Urinary bladder (tissue), 4 donors: ENCODE data around the gene MCTP1. TPM values are rescaled to one million over a fixed set of nuclear protein-coding genes. Genes with fewer than 3 reads are reported as not detected.

Source experiments
- DNase-seq: peaks from one replicate; pipeline ENCODE4 v3.0.0-alpha.2; 2015; ENCODE audit errors: extremely low spot score
- H3K27ac ChIP-seq: one replicate; pipeline ENCODE4 v1.5.1; 2013; ENCODE audit warnings: low read depth, mild to moderate bottlenecking, moderate library complexity
- H3K36me3 ChIP-seq: one replicate; pipeline ENCODE4 v1.6.1; 2013; ENCODE audit warnings: mild to moderate bottlenecking, moderate library complexity; ENCODE audit not compliant: insufficient read depth
- H3K4me1 ChIP-seq: one replicate; pipeline ENCODE4 v1.6.1; 2013; ENCODE audit warnings: mild to moderate bottlenecking, moderate library complexity; ENCODE audit not compliant: insufficient read depth
- H3K4me3 ChIP-seq: one replicate; pipeline ENCODE4 v1.5.1; 2013; ENCODE audit warnings: low read depth, low read length
- WGBS: extraction: QIAGEN DNeasy Blood & Tissue Kit; methylation state at CpG from one replicate; pipeline ENCODE4 v1.1.7; 2013; 5-methylcytosine and 5-hydroxymethylcytosine counted together
- polyA plus RNA-seq: library from polyadenylated mRNA; stranded (reverse); fragments of 200-250 nt; gene quantifications from one replicate; pipeline ENCODE4 v1.2.3, GENCODE V29; 2013
- total RNA-seq: library from RNA; depleted of rRNA; stranded (reverse); fragments of >200 nt; gene quantifications from one replicate; pipeline ENCODE4 v1.2.3, GENCODE V29; 2014
- donor health status: healthy with polysubstance abuse.
- donor health status: healthy.

Gene MCTP1
- total and polyA plus RNA-seq, 2 donors, result 10.5 to 45.7 TPM

GRCh38 chr5:94810877-94811276, 474.0 kb downstream of the MCTP1 start:
- Histone ChIP-seq H3K4me1 (no peaks in the 10 kb centered on the region), H3K36me3 (no peaks in the 10 kb centered on the region), H3K27ac (no peak overlapping the region), H3K4me3 (no peak overlapping the region)
- DNase-seq, result no peak
- WGBS, result 73% methylated on average over 2 of the region's 2 CpGs

GRCh38 chr5:94810281-94810680, 474.6 kb downstream of the MCTP1 start:
- no peak overlapping the region for H3K4me3 ChIP-seq
- no peak overlapping the region for H3K27ac ChIP-seq
- H3K4me1 ChIP-seq, result no peaks in the 10 kb centered on the region
- no peaks in the 10 kb centered on the region for H3K36me3 ChIP-seq
- no peak for DNase-seq

DNA sequence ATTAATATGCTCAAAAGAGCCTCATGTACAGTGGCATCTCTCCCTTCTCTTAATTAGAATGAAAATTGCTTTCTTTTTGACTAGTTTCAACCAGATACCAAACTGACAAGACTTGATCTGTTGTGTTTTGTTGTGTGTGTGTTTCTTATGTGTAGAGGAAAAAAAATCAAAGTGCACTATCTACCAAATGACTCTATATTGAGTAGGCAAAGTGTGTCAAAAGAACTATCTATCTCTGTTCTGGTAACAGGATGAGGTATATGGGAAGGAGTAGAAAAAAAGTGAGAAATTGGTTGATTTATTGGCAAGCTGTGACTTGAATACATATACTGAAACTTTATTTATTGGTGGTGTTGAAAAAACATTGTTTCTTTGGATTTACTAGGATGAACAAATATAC, 476.4 kb downstream of the MCTP1 start:
- Histone ChIP-seq H3K4me3 (no peak overlapping the region), H3K36me3 (no peaks in the 10 kb centered on the region), H3K4me1 (no peaks in the 10 kb centered on the region), H3K27ac (no peak overlapping the region)
- no peak for DNase-seq

GRCh38 chr5:94807985-94808384, 476.9 kb downstream of the MCTP1 start:
- Histone ChIP-seq H3K4me3 (no peak overlapping the region), H3K36me3 (no peaks in the 10 kb centered on the region), H3K4me1 (no peaks in the 10 kb centered on the region), H3K27ac (no peak overlapping the region)
- DNase-seq, result no peak
- WGBS, result 91% methylated on average over 1 of the region's 1 CpG

DNA sequence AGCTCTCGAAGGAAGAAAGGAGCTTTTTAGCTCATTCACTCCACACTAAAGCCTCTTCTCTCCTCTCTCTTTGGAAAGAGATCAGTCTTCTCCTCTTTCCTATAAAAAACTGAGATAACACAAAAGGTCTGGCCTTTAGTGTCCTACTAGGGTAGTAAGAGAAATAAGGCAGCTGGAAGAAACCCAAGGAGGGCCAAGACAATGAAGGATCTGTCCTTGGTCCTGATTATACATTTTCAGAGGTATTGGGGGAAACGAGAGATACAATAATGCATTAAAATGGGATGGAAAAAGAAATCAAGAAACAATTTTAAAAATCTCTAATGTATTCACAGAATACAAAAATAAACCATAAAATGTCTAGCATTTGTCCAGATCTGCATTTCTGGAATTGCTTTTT, 482.4 kb downstream of the MCTP1 start:
- DNase-seq, result no peak
- 72% methylated on average over 2 of the region's 2 CpGs for WGBS
- no peak overlapping the region for H3K27ac ChIP-seq
- H3K4me3 ChIP-seq, result no peak overlapping the region
- no peaks in the 10 kb centered on the region for H3K36me3 ChIP-seq
- H3K4me1 ChIP-seq, result no peaks in the 10 kb centered on the region

GRCh38 chr5:94796586-94796985, 488.3 kb downstream of the MCTP1 start:
- DNase-seq, result no peak
- H3K27ac ChIP-seq, result no peak overlapping the region
- no peaks in the 10 kb centered on the region for H3K36me3 ChIP-seq
- H3K4me1 ChIP-seq, result no peaks in the 10 kb centered on the region
- WGBS, result 66% methylated on average over 3 of the region's 3 CpGs
- no peak overlapping the region for H3K4me3 ChIP-seq

DNA sequence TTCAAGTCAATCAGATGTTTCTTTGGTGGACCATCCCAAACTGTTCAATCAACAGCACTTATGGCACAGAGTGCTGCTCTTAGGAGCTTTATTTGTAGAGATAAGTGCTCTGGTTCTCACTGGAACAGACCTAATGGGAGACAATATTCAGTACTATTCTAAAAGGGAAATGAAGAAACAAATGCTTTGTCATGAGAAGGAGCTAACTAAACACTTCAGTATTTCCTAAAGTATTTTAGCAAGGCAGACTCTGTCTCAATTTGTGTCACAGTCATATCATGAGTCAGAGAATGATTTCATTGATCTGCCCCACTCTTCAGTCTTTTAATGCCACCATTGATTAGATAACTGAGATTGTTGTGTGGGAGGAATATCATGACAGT, 491.1 kb downstream of the MCTP1 start:
- no peak for DNase-seq
- H3K4me1 ChIP-seq, result no peaks in the 10 kb centered on the region
- no peak overlapping the region for H3K4me3 ChIP-seq
- no peak overlapping the region for H3K27ac ChIP-seq
- H3K36me3 ChIP-seq, result no peaks in the 10 kb centered on the region

- DNase-seq, result no peak
- Histone ChIP-seq H3K4me1 (no peaks in the 10 kb centered on the region), H3K27ac (peak overlapping the region; percentile 18), H3K36me3 (no peaks in the 10 kb centered on the region), H3K4me3 (no peak overlapping the region)
- 52% methylated on average over 4 of the region's 4 CpGs for WGBS
These were observed 491.6 kb downstream of the MCTP1 start for GRCh38 chr5:94793113-94793815.

- H3K36me3 ChIP-seq, result no peaks in the 10 kb centered on the region
- no peak overlapping the region for H3K27ac ChIP-seq
- H3K4me3 ChIP-seq, result no peak overlapping the region
- 80% methylated on average over 7 of the region's 7 CpGs for WGBS
- H3K4me1 ChIP-seq, result no peaks in the 10 kb centered on the region
- DNase-seq, result no peak
These were observed 493.1 kb downstream of the MCTP1 start for GRCh38 chr5:94791829-94792228.

GRCh38 chr5:94788527-94788926, 496.4 kb downstream of the MCTP1 start:
- Histone ChIP-seq H3K4me3 (no peak overlapping the region), H3K36me3 (no peaks in the 10 kb centered on the region), H3K4me1 (no peaks in the 10 kb centered on the region), H3K27ac (no peak overlapping the region)
- 70% methylated on average over 4 of the region's 4 CpGs for WGBS
- DNase-seq, result no peak

GRCh38 chr5:94784536-94785505, 500.1 kb downstream of the MCTP1 start:
- H3K36me3 ChIP-seq, result no peaks in the 10 kb centered on the region
- no peak overlapping the region for H3K27ac ChIP-seq
- H3K4me1 ChIP-seq, result no peaks in the 10 kb centered on the region
- no peak for DNase-seq
- 55% methylated on average over 7 of the region's 7 CpGs for WGBS
- no peak overlapping the region for H3K4me3 ChIP-seq

- H3K4me1 ChIP-seq, result no peaks in the 10 kb centered on the region
- WGBS, result 69% methylated on average over 3 of the region's 3 CpGs
- H3K36me3 ChIP-seq, result no peaks in the 10 kb centered on the region
- no peak overlapping the region for H3K4me3 ChIP-seq
- no peak for DNase-seq
- no peak overlapping the region for H3K27ac ChIP-seq
These were observed 502.5 kb downstream of the MCTP1 start for GRCh38 chr5:94782383-94782782.

DNA sequence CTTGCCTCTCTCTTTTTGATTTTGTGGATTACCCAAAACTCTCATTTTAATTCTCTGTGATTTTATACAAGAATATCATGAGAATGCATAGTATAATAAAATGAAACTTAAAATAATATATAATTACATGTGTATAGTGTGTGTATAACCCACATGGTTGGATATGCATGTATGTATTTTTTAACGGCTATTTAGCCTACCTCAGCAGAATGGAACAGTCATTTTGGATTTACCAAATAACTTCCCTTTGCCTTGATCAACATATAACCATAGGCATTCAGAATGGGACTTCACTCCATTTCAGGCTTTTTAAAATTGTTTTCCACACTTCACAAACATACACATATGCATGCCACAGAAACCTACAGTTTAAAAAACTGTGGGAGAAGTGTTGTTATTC, 505.2 kb downstream of the MCTP1 start:
- Histone ChIP-seq H3K4me3 (no peak overlapping the region), H3K36me3 (no peaks in the 10 kb centered on the region), H3K27ac (no peak overlapping the region), H3K4me1 (no peaks in the 10 kb centered on the region)
- DNase-seq, result no peak
- WGBS, result 82% methylated on average over 1 of the region's 1 CpG

DNA sequence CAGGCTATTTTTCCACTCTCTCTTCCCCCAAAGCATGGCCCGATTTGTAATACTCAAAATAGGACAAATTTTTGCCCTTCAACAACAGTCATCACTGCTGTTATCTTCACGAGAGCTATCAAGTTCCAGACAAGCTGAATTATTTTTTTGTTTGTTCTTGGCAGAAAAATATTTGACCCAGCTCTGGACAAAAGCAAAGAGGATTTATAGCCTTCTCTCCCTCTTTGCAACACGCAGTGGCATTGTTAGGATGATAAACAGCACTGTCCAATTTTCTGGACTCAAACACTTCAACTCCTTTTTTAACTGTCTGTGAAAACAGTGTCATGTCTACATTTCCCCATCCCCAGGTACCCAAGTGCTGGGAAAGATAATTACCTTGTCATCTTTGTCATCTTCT, 506.2 kb downstream of the MCTP1 start:
- H3K36me3 ChIP-seq, result no peaks in the 10 kb centered on the region
- H3K4me1 ChIP-seq, result no peaks in the 10 kb centered on the region
- H3K4me3 ChIP-seq, result no peak overlapping the region
- DNase-seq, result no peak
- no peak overlapping the region for H3K27ac ChIP-seq
- 48% methylated on average over 3 of the region's 3 CpGs for WGBS
